Natural killer cell treated with Interleukin-12 subunit alpha and Interleukin-12 subunit beta and Interleukin-15 and Interleukin-18, amount 100 ng/mL, for 72 hours (primary cell): ENCODE results near the gene SLC2A9. TPM values are rescaled to one million over a fixed set of nuclear protein-coding genes. Genes with fewer than 3 reads are reported as not detected.

Experiments
- ATAC-seq, 2 donors: fragments of 150-1000 bp; cut with Tn5 transposase in 1 of 2; sonication (Bioruptor Pico), chemical (Tn5 transposase) in 1 of 2; 2 replicates each; pipeline ENCODE4 v1.10.0; 2021
- DNase-seq: peaks from one replicate; pipeline ENCODE4 v3.0.0; 2022; ENCODE audit warnings: low spot score
- H3K27ac Mint-ChIP-seq, 2 donors: 1 replicate in 1 of 2; 2 replicates in 1 of 2; pipeline ENCODE4 v1.8.0; 2022; ENCODE audit warnings: mixed read lengths in 2 of 2, mild to moderate bottlenecking in 1 of 2, moderate library complexity in 1 of 2
- H3K27me3 Mint-ChIP-seq, 2 donors: 1 replicate in 1 of 2; 2 replicates in 1 of 2; pipeline ENCODE4 v1.8.0; 2022; ENCODE audit warnings: mixed read lengths in 2 of 2
- H3K36me3 Mint-ChIP-seq: one replicate; pipeline ENCODE4 v1.8.0; 2022; ENCODE audit warnings: mixed read lengths
- H3K4me1 Mint-ChIP-seq, 2 donors: 1 replicate in 1 of 2; 2 replicates in 1 of 2; pipeline ENCODE4 v1.8.0; 2022; ENCODE audit warnings: low read depth in 2 of 2, mixed read lengths in 2 of 2, mild to moderate bottlenecking in 1 of 2
- H3K4me3 Mint-ChIP-seq: one replicate; pipeline ENCODE4 v1.8.0; 2022; ENCODE audit warnings: mixed read lengths
- H3K9me3 Mint-ChIP-seq: 2 replicates; pipeline ENCODE4 v1.8.0; 2022; ENCODE audit warnings: mixed read lengths
- total RNA-seq, 2 donors: library from RNA; stranded (reverse); gene quantifications; one replicate each; pipeline ENCODE4 v1.2.3, GENCODE V29; 2022

The SLC2A9 gene
- total RNA-seq, 2 donors from 2014 or later: 1.8 to 3.3 TPM

GRCh38 chr4:10053635-10054453, 32.5 kb upstream of the SLC2A9 start:
- no peak for DNase-seq
- Mint-ChIP-seq H3K27ac (no peak overlapping the region), H3K4me1 (peaks cover 5 to 11% of the 10 kb centered on the region in 2 donors), H3K36me3 (peaks cover 5% of the 10 kb centered on the region), H3K27me3 (no peaks in the 10 kb centered on the region), H3K4me3 (no peak overlapping the region), H3K9me3 (no peaks in the 10 kb centered on the region)
- no peak for ATAC-seq

- peaks cover 5% of the 10 kb centered on the region for H3K36me3 Mint-ChIP-seq
- H3K27ac Mint-ChIP-seq: no peak overlapping the region
- H3K4me3 Mint-ChIP-seq: no peak overlapping the region
- H3K4me1 Mint-ChIP-seq: peaks cover 16 to 28% of the 10 kb centered on the region in 2 donors
- DNase-seq (no peak), ATAC-seq (no peak)
- H3K9me3 Mint-ChIP-seq: peaks cover 4% of the 10 kb centered on the region
- no peaks in the 10 kb centered on the region for H3K27me3 Mint-ChIP-seq
Observed at GRCh38 chr4:10051517-10052135, 30.3 kb upstream of the SLC2A9 start.

- Mint-ChIP-seq H3K9me3 (peaks cover 4% of the 10 kb centered on the region), H3K27me3 (no peaks in the 10 kb centered on the region), H3K4me1 (peaks cover 16 to 26% of the 10 kb centered on the region in 2 donors), H3K36me3 (peaks cover 2% of the 10 kb centered on the region), H3K4me3 (no peak overlapping the region), H3K27ac (no peak overlapping the region)
- DNase-seq (no peak), ATAC-seq (no peak)
Observed at GRCh38 chr4:10050721-10051120, 29.4 kb upstream of the SLC2A9 start.

GRCh38 chr4:10050261-10050661, 29.0 kb upstream of the SLC2A9 start:
- Mint-ChIP-seq H3K4me1 (peaks cover 16 to 26% of the 10 kb centered on the region in 2 donors), H3K27ac (no peak overlapping the region), H3K27me3 (no peaks in the 10 kb centered on the region), H3K4me3 (no peak overlapping the region), H3K36me3 (no peaks in the 10 kb centered on the region), H3K9me3 (peaks cover 4% of the 10 kb centered on the region)
- ATAC-seq: no peak
- DNase-seq: no peak

DNA sequence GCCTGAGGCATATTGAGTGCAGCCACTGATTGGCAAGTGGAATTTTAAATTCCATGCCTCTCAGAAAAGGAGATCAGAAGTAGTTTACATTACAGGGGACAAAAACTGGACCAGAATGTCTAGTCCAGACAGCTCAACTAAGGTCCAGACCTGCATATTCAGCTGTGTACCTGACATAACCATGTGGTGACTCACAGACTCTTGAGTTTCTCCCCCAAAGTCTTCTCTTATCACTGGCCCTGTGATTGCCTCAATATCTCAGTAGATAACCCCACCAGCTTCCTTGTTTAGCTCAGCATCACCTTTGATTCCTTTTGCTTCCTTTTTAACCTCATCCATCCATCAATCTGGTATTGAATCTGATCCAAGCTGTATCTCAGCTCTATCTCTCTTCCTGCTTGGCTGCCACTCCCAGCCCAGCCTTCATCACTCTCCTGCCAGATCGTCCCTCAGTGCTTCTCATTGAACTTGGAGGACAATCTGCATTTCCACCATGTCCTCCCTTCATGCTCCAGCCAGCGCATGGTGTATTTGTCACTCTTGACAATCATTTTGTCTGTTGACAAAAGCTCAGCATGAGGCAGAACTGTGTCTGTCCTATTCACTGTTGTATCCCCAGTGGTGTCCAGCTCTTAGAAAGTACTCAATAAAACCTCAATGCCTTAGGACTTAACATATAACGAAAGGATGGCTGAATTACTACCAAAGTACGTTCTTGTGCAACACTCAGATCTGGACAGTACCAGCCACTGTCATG, 27.8 kb upstream of the SLC2A9 start:
- H3K27ac Mint-ChIP-seq: no peak overlapping the region
- peaks cover 21 to 28% of the 10 kb centered on the region in 2 donors for H3K4me1 Mint-ChIP-seq
- H3K27me3 Mint-ChIP-seq: no peaks in the 10 kb centered on the region
- ATAC-seq (no peak), DNase-seq (no peak)
- peaks cover under 1% of the 10 kb centered on the region for H3K36me3 Mint-ChIP-seq
- H3K4me3 Mint-ChIP-seq: no peak overlapping the region
- peaks cover 4% of the 10 kb centered on the region for H3K9me3 Mint-ChIP-seq

- Mint-ChIP-seq H3K36me3 (peaks cover 10% of the 10 kb centered on the region), H3K27me3 (no peaks in the 10 kb centered on the region), H3K27ac (peak overlapping the region in 1 of 2 donors; percentile 47), H3K4me3 (no peak overlapping the region), H3K9me3 (peaks cover 4% of the 10 kb centered on the region), H3K4me1 (peaks cover 21 to 28% of the 10 kb centered on the region in 2 donors)
- ATAC-seq (peak in 1 of 2 donors; percentile 36), DNase-seq (no peak)
Observed at GRCh38 chr4:10047967-10048366, 26.7 kb upstream of the SLC2A9 start.

GRCh38 chr4:10046471-10046870, 25.2 kb upstream of the SLC2A9 start:
- H3K4me3 Mint-ChIP-seq: no peak overlapping the region
- no peak for ATAC-seq
- no peaks in the 10 kb centered on the region for H3K27me3 Mint-ChIP-seq
- DNase-seq: no peak
- H3K27ac Mint-ChIP-seq: no peak overlapping the region
- H3K9me3 Mint-ChIP-seq: peaks cover 12% of the 10 kb centered on the region
- peaks cover 19% of the 10 kb centered on the region for H3K36me3 Mint-ChIP-seq
- H3K4me1 Mint-ChIP-seq: peaks cover 21 to 24% of the 10 kb centered on the region in 2 donors

- H3K27ac Mint-ChIP-seq: no peak overlapping the region
- peaks cover 21 to 24% of the 10 kb centered on the region in 2 donors for H3K4me1 Mint-ChIP-seq
- peaks cover 19% of the 10 kb centered on the region for H3K36me3 Mint-ChIP-seq
- no peak for ATAC-seq
- no peak overlapping the region for H3K4me3 Mint-ChIP-seq
- peaks cover 12% of the 10 kb centered on the region for H3K9me3 Mint-ChIP-seq
- no peaks in the 10 kb centered on the region for H3K27me3 Mint-ChIP-seq
- DNase-seq: no peak
Observed at GRCh38 chr4:10045481-10045880, 24.2 kb upstream of the SLC2A9 start.

DNA sequence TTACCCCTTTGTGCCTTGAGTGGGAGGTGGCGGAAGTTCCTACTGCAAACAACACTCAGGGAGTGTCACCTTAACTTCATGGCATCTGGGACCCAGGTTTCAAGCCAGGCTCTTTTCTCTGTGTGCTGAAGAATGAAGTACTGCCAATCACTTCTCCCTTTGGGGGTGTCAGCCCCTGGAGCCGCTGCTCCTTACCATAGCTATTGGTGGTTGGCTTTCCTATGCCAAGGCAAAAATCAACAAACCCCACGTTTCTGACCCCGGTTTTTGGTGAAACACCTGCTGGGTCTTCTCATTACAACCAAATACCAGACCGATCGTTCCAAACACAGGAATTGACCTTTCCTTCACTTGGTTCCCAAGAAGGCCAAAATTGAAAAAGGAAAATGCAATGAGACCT, 19.7 kb upstream of the SLC2A9 start:
- H3K9me3 Mint-ChIP-seq: peaks cover 7% of the 10 kb centered on the region
- H3K36me3 Mint-ChIP-seq: peaks cover 19% of the 10 kb centered on the region
- ATAC-seq: no peak
- no peak overlapping the region for H3K27ac Mint-ChIP-seq
- H3K4me1 Mint-ChIP-seq: peaks cover 2 to 5% of the 10 kb centered on the region in 2 donors
- H3K4me3 Mint-ChIP-seq: no peak overlapping the region
- no peaks in the 10 kb centered on the region for H3K27me3 Mint-ChIP-seq
- no peak for DNase-seq

DNA sequence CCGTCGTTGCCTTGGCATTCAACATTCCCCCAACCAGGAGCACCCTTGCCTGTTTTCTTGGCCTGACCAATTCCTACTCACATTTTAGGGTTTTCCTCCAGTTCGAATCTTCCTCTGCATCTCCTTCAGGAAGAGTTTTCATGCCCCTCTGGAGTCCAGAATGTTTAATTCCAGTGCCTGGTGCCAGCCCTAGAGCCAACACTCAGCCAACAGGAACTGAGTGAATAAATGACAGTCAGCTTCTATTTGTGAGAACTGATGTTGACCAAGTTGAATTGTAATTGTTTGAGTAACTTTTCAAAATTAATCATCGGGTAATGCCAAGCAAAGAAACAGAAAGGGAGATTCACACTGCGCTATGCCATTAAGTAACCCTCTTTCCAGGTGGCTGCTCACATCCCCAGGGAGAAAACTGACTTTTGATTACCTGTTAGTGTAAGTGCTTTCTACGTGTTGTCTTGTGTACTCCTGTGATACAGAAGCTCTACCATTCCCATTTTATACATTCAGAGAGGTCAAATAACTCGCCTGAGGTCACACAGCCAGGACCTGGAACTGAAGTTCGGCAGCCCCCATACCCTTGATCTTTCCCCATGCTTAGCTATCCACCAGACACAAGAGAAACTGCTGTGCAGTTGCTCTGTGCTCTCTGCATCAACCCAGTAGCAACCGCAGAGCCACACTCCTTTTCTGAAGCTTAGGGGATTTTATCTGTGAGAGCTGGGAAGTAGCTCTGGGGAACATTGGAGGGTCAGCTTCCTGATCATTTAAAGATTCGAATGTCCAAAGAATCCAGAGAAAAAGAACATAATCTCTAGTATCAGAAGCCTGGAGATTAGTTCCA, 19.0 kb upstream of the SLC2A9 start:
- H3K27me3 Mint-ChIP-seq: no peaks in the 10 kb centered on the region
- DNase-seq: no peak
- H3K4me1 Mint-ChIP-seq: peaks cover 2 to 5% of the 10 kb centered on the region in 2 donors
- no peak for ATAC-seq
- peaks cover 7% of the 10 kb centered on the region for H3K9me3 Mint-ChIP-seq
- no peak overlapping the region for H3K27ac Mint-ChIP-seq
- H3K4me3 Mint-ChIP-seq: no peak overlapping the region
- peaks cover 19% of the 10 kb centered on the region for H3K36me3 Mint-ChIP-seq

DNA sequence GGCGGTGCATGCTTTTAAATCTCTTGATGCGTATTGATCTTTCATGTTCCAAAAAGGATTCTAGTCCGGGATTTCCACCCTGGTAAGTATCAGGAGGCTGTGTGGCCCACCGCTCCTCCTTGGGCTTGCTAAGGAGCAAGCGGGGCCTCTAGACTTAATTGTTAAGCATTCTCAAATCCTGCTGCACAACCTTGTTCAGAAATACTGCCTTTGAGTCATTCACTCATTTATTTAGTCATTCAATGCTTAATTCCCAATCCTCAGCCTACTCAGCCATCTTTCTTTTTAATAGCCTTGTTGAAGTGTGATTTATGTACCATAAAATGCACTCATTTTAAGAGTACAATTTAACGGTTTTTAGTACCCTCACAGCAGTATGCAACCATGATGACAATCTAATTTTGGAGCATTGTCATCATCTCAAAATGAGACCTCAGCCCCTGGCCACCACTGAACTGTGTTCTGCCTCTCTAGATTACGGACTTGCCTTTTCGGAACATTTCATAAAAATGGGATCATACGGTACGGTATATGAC, 15.6 kb upstream of the SLC2A9 start:
- ATAC-seq (no peak), DNase-seq (no peak)
- H3K9me3 Mint-ChIP-seq: no peaks in the 10 kb centered on the region
- peaks cover 0 to 3% of the 10 kb centered on the region in 2 donors for H3K27me3 Mint-ChIP-seq
- H3K27ac Mint-ChIP-seq: no peak overlapping the region
- no peaks in the 10 kb centered on the region for H3K36me3 Mint-ChIP-seq
- peaks cover 21 to 22% of the 10 kb centered on the region in 2 donors for H3K4me1 Mint-ChIP-seq
- H3K4me3 Mint-ChIP-seq: no peak overlapping the region

GRCh38 chr4:10035130-10035529, 13.8 kb upstream of the SLC2A9 start:
- ATAC-seq: no peak

GRCh38 chr4:10034612-10035104, 13.4 kb upstream of the SLC2A9 start:
- H3K36me3 Mint-ChIP-seq: no peaks in the 10 kb centered on the region

More at GRCh38 chr4:10035130-10035529, 13.8 kb upstream of the SLC2A9 start:
- Mint-ChIP-seq H3K4me3 (no peak overlapping the region), H3K4me1 (peaks cover 22 to 23% of the 10 kb centered on the region in 2 donors), H3K36me3 (no peaks in the 10 kb centered on the region), H3K9me3 (no peaks in the 10 kb centered on the region), H3K27me3 (peaks cover 0 to 3% of the 10 kb centered on the region in 2 donors), H3K27ac (no peak overlapping the region)
- DNase-seq: no peak

More at GRCh38 chr4:10034612-10035104, 13.4 kb upstream of the SLC2A9 start:
- Mint-ChIP-seq H3K27me3 (peaks cover 0 to 3% of the 10 kb centered on the region in 2 donors), H3K9me3 (no peaks in the 10 kb centered on the region), H3K27ac (no peak overlapping the region), H3K4me1 (peaks cover 22 to 23% of the 10 kb centered on the region in 2 donors), H3K4me3 (no peak overlapping the region)
- DNase-seq (no peak), ATAC-seq (no peak)
